GM23338 (cell line): ENCODE measurements around the gene FANK1. TPM values are rescaled to one million over a fixed set of nuclear protein-coding genes. Genes with fewer than 3 reads are reported as not detected.

ENCODE experiments used
- ATAC-seq: fragments of 200-7000 bp; cut with Tn5 transposase; 3 replicates; pipeline ENCODE4 v1.9.1; 2020
- DNase-seq: peaks from one replicate; pipeline ENCODE4 v3.0.0-alpha.2; 2015; ENCODE audit warnings: low spot score
- H2AFZ ChIP-seq: fragments of 200-600 bp; sonication (generic); 2 replicates; pipeline ENCODE4 v1.8.0; 2016; ENCODE audit warnings: antibody characterized with exemption, mild to moderate bottlenecking, moderate library complexity
- H3F3A ChIP-seq: fragments of 200-600 bp; sonication (generic); replicated peaks from 2 replicates; pipeline ENCODE4 v1.8.0; 2017; ENCODE audit warnings: antibody characterized with exemption, mixed run types, low read depth
- H3K27ac ChIP-seq: fragments of 200-600 bp; sonication (generic); 2 replicates; pipeline ENCODE4 v1.6.1; 2016; ENCODE audit warnings: low read depth
- H3K27me3 ChIP-seq: fragments of 200-600 bp; sonication (generic); 2 replicates; pipeline ENCODE4 v1.8.0; 2016; ENCODE audit warnings: mild to moderate bottlenecking, mixed run types, moderate library complexity; ENCODE audit not compliant: insufficient read depth
- H3K36me3 ChIP-seq: fragments of 200-600 bp; sonication (generic); 2 replicates; pipeline ENCODE4 v1.8.0; 2016; ENCODE audit warnings: mild to moderate bottlenecking; ENCODE audit not compliant: insufficient read depth
- H3K4me1 ChIP-seq: fragments of 200-600 bp; sonication (generic); 2 replicates; pipeline ENCODE4 v1.8.0; 2016; ENCODE audit warnings: mild to moderate bottlenecking, moderate library complexity; ENCODE audit not compliant: insufficient read depth
- H3K4me2 ChIP-seq: fragments of 200-600 bp; sonication (generic); 2 replicates; pipeline ENCODE4 v1.7.1; 2017; ENCODE audit warnings: mixed run types
- H3K4me3 ChIP-seq: fragments of 200-600 bp; sonication (generic); 2 replicates; pipeline ENCODE4 v1.6.1; 2016; ENCODE audit warnings: mixed run types
- H3K79me2 ChIP-seq: fragments of 200-600 bp; sonication (generic); replicated peaks from 2 replicates; pipeline ENCODE4 v1.8.0; 2017; ENCODE audit warnings: mild to moderate bottlenecking; ENCODE audit not compliant: insufficient read depth
- H3K9me2 ChIP-seq: fragments of 200-600 bp; sonication (generic); 2 replicates; pipeline ENCODE4 v1.8.0; 2017; ENCODE audit not compliant: insufficient read depth
- H4K20me1 ChIP-seq: fragments of 200-600 bp; sonication (generic); replicated peaks from 2 replicates; pipeline ENCODE4 v1.8.0; 2017; ENCODE audit warnings: mild to moderate bottlenecking; ENCODE audit not compliant: insufficient read depth
- H3K27ac Mint-ChIP-seq: 2 replicates; pipeline ENCODE4 v1.8.0; 2020; ENCODE audit warnings: inconsistent platforms, mild to moderate bottlenecking, moderate library complexity, mixed read lengths
- H3K27me3 Mint-ChIP-seq: 3 replicates; pipeline ENCODE4 v1.8.0; 2022; ENCODE audit warnings: low read depth, mild to moderate bottlenecking, moderate library complexity, mixed read lengths, inconsistent platforms; ENCODE audit not compliant: insufficient read depth, poor library complexity
- H3K36me3 Mint-ChIP-seq: 3 replicates; pipeline ENCODE4 v1.8.0; 2021; ENCODE audit warnings: low read depth, mild to moderate bottlenecking, inconsistent platforms, moderate library complexity, mixed read lengths
- H3K4me1 Mint-ChIP-seq: 3 replicates; pipeline ENCODE4 v1.8.0; 2020; ENCODE audit warnings: mild to moderate bottlenecking, inconsistent platforms, mixed read lengths
- H3K4me3 Mint-ChIP-seq: 3 replicates; pipeline ENCODE4 v1.8.0; 2021; ENCODE audit warnings: moderate library complexity, mild to moderate bottlenecking, inconsistent platforms, mixed read lengths
- H3K9me3 Mint-ChIP-seq: 3 replicates; pipeline ENCODE4 v1.8.0; 2020; ENCODE audit warnings: moderate library complexity, mild to moderate bottlenecking, inconsistent platforms, mixed read lengths
- EZH2 ChIP-seq: fragments of 200-600 bp; sonication (generic); IDR thresholded peaks from one replicate; pipeline ENCODE4 v1.8.0; 2017; ENCODE audit warnings: antibody characterized with exemption, mild to moderate bottlenecking, low read depth; ENCODE audit not compliant: unreplicated experiment
- JUNB ChIP-seq: IDR thresholded peaks from one replicate; pipeline ENCODE4 v1.6.1; 2016; ENCODE audit warnings: antibody characterized with exemption; ENCODE audit not compliant: unreplicated experiment
- NANOG ChIP-seq: IDR thresholded peaks from 2 replicates; pipeline ENCODE4 v1.6.1; 2016; ENCODE audit warnings: antibody characterized with exemption, borderline replicate concordance
- STAT1 ChIP-seq: IDR thresholded peaks from one replicate; pipeline ENCODE4 v1.6.1; 2016; ENCODE audit warnings: antibody characterized with exemption; ENCODE audit not compliant: unreplicated experiment
- ZNF114 ChIP-seq: fragments of 250-450 bp; sonication (Bioruptor Pico); IDR thresholded peaks from 2 replicates; pipeline ENCODE4 v1.5.0; 2020; ENCODE audit warnings: mild to moderate bottlenecking, moderate library complexity
- ZNF331 ChIP-seq: fragments of 250-450 bp; sonication (Bioruptor Pico); IDR thresholded peaks from 2 replicates; pipeline ENCODE4 v1.5.0; 2020; ENCODE audit warnings: low read depth, mild to moderate bottlenecking, moderate library complexity
- ZNF462 ChIP-seq: fragments of 250-450 bp; sonication (Bioruptor Pico); IDR thresholded peaks from 2 replicates; pipeline ENCODE4 v1.5.0; 2020; ENCODE audit warnings: mild to moderate bottlenecking, moderate library complexity
- polyA plus RNA-seq: library from polyadenylated mRNA; unstranded; fragments of >200 nt; fragmentation: Nextera tagmentation; extraction: Ambion mirVana; gene quantifications from 2 replicates; pipeline ENCODE4 v1.2.1, GENCODE V29; 2016
- total RNA-seq: library from RNA; depleted of rRNA; stranded (reverse); fragments of >200 nt; shearing (Covaris generic); gene quantifications from 2 replicates; pipeline ENCODE4 v1.2.3, GENCODE V29; 2014

FANK1 gene
- total and polyA plus RNA-seq, 2 experiments from 2014 or later: 0.37 to 0.69 TPM

GRCh38 chr10:125951290-125951689, 54.9 kb downstream of the FANK1 start:
- Mint-ChIP-seq H3K27me3 (peaks cover 2% of the 10 kb centered on the region), H3K4me3 (no peak overlapping the region), H3K4me1 (no peaks in the 10 kb centered on the region), H3K27ac (no peak overlapping the region), H3K36me3 (peaks cover 23% of the 10 kb centered on the region), H3K9me3 (peaks cover 53% of the 10 kb centered on the region)
- no peaks in the 10 kb centered on the region for H3K79me2 ChIP-seq
- ATAC-seq (no peak), DNase-seq (no peak)
- no peaks in the 10 kb centered on the region for H4K20me1 ChIP-seq
- no peak overlapping the region for H2AFZ ChIP-seq
- H3K9me2 ChIP-seq: no peaks in the 10 kb centered on the region
- H3K4me1 ChIP-seq: no peaks in the 10 kb centered on the region
- no peak overlapping the region for H3K4me2 ChIP-seq
- H3K27me3 ChIP-seq: no peaks in the 10 kb centered on the region
- no peaks in the 10 kb centered on the region for H3K36me3 ChIP-seq
- no peak overlapping the region for H3K4me3 ChIP-seq
- no peak overlapping the region for H3K27ac ChIP-seq
- no peak for TF ChIP-seq STAT1
- TF ChIP-seq NANOG: no peak
- TF ChIP-seq JUNB: no peak
- TF ChIP-seq ZNF331 (CRISPR knock-in tag): no peak
- no peak for TF ChIP-seq ZNF114 (CRISPR knock-in tag)
- no peak for TF ChIP-seq EZH2
- TF ChIP-seq ZNF462 (CRISPR knock-in tag): no peak
- H3F3A ChIP-seq: no peaks in the 10 kb centered on the region
